Stimulated activated CD4-positive, alpha-beta T cell treated with anti-CD3 and anti-CD28 coated beads, Interleukin-12 subunit alpha, Interleukin-12 subunit beta, amount 100 ng/mL, for 4 hours (primary cell): ENCODE results near the gene ZNF346.
"Not testable (repeated sequence)": the region's sequence is repeated elsewhere in the genome, so short reads cannot be mapped to it uniquely, and the experiment has no call there.

Source experiments
- DNase-seq: peaks from one replicate; pipeline ENCODE4 v3.0.0-alpha.2; 2020

Gene ZNF346, protein sequence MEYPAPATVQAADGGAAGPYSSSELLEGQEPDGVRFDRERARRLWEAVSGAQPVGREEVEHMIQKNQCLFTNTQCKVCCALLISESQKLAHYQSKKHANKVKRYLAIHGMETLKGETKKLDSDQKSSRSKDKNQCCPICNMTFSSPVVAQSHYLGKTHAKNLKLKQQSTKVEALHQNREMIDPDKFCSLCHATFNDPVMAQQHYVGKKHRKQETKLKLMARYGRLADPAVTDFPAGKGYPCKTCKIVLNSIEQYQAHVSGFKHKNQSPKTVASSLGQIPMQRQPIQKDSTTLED

DNA sequence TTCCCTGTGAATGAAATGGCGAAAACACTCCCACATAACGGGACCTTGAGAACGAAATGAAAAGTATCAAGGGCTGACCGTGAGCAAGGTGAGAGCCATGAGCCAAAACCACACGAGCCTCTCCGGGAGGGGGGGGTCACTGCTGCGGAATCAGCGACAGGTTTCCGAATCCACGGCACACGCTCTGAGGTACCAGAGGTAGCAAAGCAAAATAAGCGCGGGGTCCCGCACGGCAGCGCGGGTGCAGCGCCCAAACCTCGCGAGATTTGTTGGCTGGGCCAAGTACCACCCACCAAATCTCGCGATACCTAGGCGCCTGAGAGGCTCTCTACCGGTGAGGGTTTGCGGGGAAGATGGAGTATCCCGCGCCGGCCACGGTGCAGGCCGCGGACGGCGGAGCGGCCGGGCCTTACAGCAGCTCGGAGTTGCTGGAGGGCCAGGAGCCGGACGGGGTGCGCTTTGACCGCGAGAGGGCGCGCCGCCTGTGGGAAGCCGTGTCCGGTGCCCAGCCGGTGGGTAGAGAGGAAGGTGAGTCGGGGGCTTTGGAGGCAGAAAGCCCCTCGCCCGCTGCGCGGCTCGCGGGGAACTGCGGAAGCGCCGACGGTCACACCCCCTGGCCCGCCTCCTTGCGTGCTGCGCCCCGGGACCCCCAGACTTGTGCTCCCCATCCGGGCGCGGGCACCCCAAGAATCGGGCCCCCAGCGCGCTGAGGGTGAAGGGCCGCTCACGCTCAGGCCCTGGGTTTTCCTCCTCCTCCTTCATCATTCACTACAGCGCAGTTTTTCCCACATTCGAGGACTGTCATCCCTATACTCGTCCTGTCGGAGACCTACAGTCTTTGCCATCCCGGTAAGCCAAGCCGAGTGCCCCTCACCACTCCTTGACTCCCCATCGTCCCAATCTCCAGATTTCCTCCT is at the start of gene ZNF346:
ZNF346 (plus strand) TSS at position 311 of the 917 bp plus-strand sequence; CDS start at position 354, 43 bp downstream.
- peak; percentile 89 for DNase-seq

DNA sequence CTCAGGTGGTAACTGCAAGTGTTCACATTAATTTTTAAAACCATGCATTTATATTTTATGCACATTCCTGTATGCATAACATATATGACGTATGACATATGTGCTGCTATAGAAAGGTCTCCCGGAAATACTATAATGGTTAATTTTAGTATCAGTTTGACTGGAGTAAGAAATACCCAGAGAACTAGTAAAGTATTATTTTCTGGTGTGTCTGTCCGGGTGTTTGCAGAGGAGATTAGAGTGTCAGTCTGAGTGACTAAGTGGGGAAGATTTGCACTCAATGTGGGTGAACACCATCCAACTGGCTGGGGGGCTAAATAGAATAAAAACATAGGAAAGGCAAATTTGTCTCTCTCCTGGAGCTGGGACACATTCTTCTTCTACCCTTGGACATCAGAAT is 42.8 kb upstream of the ZNF346 start:
- DNase-seq: no peak

DNA sequence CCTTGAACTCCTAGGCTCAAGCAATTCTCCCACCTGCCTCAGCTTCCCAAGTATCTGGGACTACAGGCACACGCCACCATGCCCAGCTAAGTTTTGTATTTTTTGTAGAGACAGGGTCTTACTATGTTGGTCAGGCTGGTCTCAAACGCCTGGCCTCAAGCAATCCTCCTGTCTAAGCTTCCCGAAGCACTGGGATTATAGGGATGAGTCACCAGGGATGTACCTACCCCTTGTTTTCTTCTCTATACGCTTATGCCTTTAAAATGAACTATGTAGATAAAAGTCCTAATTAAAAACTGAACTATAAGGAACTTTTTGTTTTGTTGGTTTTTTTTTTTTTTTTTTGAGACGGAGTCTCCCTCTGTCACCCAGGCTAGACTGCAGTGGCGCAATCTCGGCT is 41.7 kb upstream of the ZNF346 start:
- DNase-seq: no peak

DNA sequence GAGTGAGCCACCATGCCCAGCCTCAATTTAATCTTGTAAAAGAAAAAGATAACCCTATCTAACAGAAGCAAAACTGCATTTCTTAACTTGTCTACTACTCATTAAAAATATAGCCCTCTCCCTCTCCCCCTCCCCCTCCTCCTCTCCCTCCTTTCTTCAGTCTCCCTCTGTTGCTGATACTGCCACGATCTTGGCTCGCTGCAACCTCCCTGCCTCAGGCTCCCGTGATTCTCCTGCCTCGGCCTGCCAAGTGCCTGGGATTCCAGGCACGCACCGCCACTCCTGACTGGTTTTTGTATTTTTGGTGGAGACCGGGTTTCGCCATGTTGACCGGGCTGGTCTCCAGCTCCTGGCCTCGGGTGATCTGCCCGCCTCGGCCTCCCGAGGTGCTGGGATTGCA is 39.4 kb upstream of the ZNF346 start:
- not testable (repeated sequence) for DNase-seq

DNA sequence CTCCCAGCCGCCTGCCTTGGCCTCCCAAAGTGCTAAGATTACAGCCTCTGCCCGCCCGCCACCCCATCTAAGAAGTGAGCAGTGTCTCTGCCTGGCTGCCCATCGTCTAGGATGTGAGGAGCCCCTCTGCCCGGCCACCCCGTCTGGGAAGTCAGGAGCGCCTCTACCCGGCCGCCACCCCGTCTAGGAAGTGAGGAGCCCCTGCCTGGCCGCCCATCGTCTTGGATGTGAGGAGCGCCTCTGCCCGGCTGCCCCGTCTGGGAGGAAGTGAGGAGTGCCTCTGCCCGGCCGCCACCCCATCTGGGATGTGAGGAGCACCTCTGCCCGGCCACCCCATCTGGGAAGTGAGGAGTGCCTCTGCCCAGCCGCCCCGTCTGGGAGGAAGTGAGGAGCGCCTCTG is 38.9 kb upstream of the ZNF346 start:
- DNase-seq: not testable (repeated sequence)

DNA sequence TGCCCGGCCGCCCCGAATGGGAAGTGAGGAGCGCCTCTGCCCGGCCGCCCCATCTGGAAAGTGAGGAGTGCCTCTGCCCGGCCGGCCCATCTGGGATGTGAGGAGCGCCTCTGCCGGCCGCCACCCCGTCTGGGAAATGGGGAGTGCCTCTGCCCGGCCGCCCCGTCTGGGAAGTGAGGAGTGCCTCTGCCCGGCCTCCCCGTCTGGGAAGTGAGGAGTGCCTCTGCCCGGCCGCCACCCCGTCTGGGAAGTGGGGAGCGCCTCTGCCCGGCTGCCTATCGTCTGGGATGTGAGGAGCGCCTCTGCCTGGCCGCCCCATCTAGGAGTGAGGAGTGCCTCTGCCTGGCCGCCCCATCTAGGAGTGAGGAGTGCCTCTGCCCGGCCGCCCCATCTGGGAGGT is 38.3 kb upstream of the ZNF346 start:
- not testable (repeated sequence) for DNase-seq

DNA sequence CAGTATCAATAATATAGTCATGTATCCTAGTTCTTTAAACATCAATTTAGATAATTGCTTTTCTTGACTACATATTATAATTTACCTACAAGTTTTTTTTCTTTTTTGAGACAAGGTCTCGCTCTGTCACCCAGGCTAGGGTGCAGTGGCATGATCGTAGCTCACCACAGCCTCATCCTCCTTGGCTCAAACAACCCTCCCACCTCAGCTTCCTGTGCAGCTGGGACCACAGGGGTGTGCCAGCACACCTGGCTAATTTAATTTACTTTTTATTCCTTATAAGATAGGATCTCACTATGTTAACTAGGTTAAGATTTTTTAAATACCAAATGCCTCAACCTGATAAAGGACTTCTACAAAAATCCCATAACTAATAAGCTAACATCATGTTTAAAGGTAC is 37.0 kb upstream of the ZNF346 start:
- no peak for DNase-seq

DNA sequence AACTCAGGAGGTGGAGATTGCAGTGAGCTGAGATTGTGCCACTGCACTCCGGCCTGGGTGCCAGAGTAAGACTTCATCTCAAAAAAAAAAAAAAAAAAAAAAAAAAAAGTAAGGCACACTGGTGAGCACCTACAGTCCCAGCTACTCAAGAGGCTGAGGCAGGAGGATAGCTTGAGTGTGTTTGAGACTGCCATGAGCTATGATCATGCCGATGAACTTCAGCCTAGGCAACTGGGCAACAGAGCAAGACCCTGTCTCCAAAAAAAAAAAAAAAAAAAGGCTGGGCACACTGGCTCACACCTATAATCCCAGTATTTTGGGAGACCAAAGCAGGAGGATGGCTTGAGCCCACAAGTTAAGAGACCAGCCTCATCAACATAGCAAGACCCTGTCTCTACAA is 36.2 kb upstream of the ZNF346 start:
- no peak for DNase-seq

DNA sequence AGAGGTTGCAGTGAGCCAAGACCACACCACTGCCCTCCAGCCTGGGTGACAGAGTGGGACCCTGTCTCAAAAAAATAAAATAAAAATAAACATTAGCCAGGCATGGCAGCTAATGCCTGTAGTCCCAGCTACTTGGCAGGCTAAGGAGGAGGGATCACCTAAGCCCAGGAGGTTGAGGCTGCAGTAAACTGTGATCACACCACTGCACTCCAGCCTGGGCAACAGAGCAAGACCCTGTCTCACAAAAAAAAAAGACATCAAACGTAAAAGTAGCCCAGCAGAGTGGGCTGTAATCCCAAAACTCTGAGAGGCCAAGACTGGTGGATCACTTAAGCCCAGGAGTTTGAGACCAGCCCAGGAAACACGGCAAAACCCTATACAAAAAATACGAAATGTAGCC is 34.9 kb upstream of the ZNF346 start:
- DNase-seq: no peak

DNA sequence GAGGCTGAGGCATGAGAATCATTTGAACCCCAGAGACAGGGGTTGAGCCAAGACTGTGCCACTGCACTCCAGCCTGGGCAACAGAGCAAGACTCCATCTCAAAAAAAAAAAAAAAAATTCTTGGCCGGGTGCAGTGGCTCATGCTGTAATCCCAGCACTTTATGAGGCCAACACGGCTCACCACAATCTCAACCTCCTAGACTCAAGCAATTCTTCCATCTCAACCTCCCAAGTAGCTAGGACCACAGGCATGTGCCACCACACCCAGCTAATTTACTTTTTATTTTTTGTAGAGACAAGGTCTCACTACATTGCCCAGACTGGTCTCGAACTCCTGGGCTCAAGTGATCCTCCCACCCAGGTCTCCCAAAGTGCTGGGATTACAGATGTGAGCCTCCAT is 29.4 kb upstream of the ZNF346 start:
- not testable (repeated sequence) for DNase-seq

DNA sequence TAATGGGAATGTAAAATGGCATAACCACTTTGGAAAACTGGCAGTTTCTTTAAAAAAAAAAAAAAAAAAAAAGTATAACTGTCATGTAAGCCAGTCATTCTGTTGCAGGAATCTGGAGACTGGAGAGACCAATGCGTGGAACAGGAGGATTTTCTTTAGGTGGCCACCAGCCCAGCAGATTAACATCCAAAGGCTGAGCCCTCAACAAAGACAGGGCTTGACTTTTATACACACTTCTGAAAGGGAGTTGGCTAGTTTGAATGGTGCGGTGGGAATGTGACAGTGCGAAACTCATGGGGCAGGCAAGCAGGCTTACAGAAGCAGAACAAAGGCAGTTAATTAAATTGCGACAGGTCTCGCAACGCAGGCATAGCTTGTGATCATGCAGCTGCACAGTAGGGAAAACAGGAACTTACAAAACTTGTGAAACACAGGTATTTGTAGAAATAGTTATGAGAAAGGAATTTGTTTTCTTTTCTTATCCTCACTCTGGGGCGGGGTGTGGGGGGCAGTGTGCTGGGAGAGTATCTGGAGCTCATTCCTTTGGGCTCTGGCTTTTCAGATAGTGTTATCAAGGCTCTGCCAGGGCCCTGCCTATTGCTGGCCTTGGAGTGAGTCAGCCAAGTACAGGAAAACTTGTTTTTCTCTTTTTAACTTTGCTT is 27.9 kb upstream of the ZNF346 start:
- DNase-seq: no peak

DNA sequence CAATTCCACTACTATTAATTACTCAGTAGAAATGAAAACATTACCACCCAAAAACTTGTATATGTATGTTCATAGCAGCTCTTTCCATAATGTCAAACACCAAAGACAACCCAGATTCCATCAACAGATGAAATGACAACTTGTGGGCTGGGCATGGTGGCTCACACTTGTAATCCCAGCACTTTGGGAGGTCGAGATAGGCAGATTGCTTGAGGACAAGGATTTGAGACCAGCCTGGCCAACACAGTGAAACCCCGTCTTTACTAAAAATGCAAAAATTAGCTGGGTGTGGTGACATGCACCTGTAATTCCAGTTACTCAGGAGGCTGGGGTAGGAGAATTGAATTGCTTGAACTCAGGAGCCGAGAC is 27.4 kb upstream of the ZNF346 start:
- no peak for DNase-seq

DNA sequence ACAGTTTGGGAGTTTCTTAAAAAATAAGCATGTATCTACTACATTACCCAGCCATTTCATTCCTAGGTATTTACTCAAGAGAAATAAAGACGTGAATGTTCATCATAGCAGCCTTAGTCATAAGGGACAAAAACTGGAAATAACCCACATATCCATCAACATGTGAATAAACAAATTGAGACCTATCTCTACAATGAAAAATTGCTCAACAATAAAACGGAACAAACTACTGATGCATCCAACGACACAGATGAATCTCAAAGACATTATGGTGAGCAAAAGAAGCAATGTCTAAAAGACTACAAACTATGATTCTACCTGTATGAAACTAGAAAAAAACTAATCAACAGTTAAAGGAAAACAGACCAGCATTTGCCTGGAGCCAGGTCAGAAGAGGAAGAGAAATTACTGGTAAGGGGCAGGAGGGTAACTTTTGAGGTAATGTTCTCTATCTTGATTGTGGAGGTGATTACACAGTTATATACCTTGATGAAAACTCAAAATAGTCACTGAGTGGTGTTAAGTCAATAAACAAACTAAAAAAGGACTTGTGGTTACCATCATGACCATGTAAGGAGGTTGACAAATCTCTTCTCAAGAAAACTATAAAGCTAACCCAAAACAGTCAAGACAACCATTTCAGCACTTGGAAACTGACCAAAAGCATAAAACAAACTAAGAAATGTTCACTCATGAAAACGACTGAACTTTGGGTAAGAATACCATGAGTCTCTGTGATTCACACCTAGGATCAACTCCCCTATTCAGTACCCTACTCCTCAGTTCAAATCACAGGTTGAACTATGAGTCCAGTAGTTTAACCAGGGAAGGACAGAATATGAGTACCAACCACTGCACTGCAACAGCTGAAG is 26.4 kb upstream of the ZNF346 start:
- no peak for DNase-seq

DNA sequence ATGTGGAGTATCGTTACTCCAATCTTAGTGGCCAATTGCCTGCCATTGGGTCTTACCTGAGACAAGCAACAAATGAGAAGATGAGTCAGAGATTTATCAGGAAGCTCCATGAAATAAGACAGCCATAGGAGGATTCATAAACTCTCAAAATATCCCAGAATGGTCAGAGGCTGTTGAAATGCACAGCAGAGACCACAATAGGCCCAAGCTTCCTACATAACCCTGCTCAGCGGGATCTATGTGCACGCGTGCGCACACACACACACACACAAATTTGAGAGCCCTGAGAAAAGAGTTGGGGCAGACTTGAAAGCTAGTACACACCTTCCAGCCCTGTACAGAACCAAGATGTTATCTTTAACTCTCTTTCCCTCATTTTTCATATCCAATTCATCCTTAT is 25.7 kb upstream of the ZNF346 start:
- no peak for DNase-seq

DNA sequence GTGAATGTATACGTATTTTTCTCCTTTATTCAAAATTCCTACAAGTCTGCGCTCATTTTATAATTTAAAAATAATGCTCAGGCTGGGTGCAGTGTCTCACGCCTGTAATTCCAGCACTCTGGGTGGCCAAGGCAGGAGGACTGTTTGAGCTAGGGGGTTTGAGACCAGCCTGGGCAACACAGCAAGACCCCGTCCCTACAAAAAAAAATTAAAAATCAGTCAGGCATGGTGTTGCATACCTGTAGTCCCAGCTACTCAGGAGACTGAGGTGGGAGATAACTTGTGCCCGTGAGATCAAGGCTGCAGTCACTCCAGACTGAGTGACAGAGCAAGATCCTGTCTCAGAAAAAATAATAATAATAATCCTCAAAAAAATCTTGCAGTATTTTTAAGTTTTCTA is 23.7 kb upstream of the ZNF346 start:
- no peak for DNase-seq

DNA sequence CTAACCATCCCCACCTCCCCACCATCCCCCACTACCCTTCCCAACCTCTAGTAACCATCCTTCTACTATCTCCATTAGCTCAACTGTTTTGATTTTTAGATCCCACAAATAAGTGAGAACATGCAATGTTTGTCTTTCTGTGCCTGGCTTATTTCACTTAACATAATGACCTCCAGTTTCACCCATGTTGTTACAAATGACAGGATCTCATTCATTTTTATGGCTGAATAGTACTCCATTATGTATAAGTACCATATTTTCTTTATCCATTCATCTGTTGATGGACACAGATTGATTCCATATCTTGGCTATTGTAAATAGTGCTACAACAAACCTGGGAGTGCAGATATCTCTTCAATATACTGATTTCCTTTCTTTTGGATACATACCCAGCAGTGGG is 23.0 kb upstream of the ZNF346 start:
- DNase-seq: not testable (repeated sequence)

DNA sequence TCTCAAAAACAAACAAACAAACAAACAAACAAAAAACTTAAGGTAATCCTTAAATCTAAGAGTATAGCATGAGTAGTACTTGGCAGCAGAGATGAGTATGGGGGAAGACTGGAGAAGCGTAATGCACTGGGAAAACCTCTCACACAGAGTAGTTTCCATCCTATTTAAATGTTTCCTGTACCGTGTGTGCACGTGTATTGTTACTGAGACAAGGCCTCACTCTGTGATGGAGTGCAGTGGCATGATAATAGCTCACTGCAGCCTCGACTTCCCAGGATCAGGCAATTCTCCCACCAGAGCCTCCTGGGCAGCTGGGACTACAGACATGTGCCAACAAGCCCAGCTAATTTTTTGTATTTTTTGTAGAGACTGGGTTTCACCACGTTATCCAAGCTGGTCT is 18.8 kb upstream of the ZNF346 start:
- DNase-seq: no peak

DNA sequence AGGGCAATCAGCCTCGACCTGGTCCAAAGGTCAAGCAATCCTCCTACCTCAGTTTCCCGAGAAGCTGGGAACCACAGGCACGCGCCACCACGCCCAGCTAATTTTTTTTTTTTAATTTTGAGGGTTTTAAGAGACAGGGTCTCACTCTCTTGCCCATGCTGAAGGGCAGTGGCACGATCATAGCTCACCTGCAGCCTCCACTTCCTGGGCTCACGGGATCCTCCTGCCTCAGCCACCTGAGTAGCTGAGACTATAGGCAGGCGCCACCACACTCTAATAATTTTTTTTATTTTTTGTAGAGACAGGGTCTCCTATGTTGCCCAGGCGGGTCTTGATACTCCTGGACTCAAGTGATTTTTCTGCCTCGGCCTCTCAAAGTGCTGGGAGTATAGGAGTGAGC is 17.5 kb upstream of the ZNF346 start:
- no peak for DNase-seq

DNA sequence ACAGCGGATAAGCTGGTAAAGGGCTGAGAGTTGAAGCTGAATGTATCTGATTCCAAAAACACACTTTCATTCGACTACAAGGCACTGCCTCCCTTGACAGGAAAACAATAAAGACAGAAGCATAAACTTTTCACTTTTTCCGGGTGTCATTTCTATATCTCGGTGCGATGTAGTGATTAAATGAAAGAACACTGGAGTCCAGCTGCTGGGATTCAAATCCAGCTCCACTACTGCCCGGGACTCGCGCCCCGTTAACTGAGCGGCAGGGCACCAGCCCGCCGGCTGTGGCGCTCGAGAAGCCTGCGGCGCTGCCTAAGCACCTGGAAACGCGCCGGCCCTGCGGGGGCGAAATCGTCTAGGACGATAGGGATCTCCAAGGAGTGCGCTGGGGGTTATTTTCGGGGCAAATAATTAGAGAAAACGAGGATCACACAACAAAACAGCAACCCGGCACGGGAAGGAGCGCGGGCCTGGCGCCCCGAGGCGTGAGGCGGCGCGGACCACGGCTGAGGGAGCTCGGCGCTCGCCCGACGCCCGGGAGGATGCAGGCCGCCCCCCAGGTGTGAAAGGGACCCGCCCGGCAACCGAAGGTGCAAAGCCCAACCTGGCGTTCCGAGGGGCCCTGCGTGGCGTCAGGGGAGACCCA is 16.8 kb upstream of the ZNF346 start:
- peak; percentile 60 for DNase-seq

DNA sequence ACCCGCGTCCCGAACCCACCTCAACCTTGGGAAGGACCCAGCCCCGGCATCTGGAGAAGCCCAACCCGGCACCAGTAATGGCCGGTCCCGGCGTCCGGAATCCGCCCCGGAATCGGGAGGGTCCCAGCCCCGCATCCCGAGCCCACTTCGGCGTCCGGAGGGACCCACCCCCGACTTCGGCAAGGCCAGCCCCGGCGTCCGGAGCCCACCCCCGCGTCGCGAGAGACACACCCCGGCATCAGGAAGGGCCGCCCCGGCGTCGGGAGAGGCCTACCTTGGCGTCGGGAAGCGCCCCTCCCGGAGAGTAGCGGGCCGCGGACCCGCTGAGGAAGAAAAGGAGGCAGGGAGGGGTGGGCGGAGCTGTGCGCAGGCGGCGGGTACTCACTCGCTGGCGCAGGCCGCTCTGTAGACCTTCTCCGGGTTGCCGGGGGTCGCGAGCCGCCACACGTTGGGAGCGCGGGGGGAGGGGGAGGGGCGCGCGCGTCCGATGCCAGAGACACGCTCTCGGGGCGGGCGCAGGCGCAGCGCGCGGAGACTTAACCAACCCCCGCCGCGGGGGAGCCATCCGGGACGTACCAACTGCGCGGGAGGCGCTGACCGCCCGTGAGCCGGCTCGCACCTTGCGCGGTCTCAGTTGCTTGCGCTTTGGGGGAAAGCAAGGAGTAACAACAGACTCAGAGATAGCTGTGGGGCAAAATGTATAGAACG is 16.1 kb upstream of the ZNF346 start, which contains the start of gene UIMC1:
UIMC1 (minus strand) TSS at position 515 of the 708 bp plus-strand sequence. CDS start 24,164 bp downstream, outside the sequence.
- peak; percentile 92 for DNase-seq

DNA sequence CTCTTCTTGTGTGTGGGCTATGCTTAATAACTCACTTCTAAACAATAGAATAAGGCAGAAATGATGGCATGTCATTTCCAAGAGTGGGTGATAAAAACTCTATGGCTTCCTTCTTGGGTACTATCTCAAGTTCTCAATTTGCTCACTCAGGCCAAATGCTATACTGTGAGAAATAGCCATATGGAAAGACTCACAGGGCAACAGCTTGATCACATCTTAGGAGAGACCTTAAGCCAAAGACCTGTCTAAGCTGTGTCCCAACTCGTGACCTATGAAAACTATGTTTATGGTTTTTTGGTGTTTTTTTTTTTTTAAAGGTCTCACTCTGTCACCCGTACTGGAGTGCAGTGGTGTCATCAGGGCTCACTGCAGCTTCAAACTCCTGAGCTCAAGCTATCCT is 13.8 kb upstream of the ZNF346 start:
- DNase-seq: no peak
